Spleen (tissue), 7 donors: ENCODE results near the gene SLC25A20.

Source experiments
- POLR2A ChIP-seq, 3 donors: fragments of 450-650 bp; IDR thresholded peaks; one replicate each; pipeline ENCODE4 v1.5.1; 2017; ENCODE audit warnings: antibody characterized with exemption in 3 of 3, mild to moderate bottlenecking in 1 of 3
- POLR2AphosphoS5 ChIP-seq, 3 donors: sonication (generic); formaldehyde crosslinking; IDR thresholded peaks; one replicate each; pipeline ENCODE4 v1.5.1; 2017; ENCODE audit warnings: antibody characterized with exemption in 3 of 3
- TF ChIP-seq, protein P1 (sequence below), 11 experiments: fragments of 200-600 bp in 7 of 11; fragments of 450-650 bp in 4 of 11; sonication (generic) in 4 of 11; IDR thresholded peaks in 8 of 11; conservative IDR thresholded peaks in 3 of 11; 1 replicate in 7 of 11; 2 replicates in 4 of 11; pipeline versions ENCODE4 v1.4.0 to v1.8.0; 2016 to 2021; ENCODE audit warnings: antibody characterized with exemption in 11 of 11, inconsistent platforms in 4 of 11, mild to moderate bottlenecking in 1 of 11
- donor health status: DM: no; HTN: no; CAD: no; lungs with moderate emphysema.
- donor health status: DM: no; HTN: no; CAD: no.
- donor health status: DM: no; HTN: no; CAD: no.

DNA sequence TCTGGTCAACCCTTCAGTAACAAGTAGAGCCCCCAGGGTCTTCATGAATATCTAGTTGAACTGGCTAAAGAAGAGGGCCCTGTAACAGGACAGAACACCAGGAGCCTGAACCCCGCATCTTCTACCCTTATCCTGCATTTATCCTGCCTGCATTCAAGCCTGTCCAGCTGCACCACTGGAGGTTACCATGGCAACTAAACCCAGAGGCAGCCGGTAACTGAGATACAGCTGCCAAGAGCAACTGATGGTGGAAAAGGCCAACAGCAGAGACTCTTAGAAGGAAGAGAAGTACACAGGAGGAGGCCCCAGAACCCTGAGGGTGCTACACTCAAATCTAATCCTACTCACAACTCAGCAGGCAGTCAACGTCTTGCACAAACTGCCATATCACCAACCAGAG, 47.3 kb downstream of the SLC25A20 start:
- TF ChIP-seq, protein P1, sequence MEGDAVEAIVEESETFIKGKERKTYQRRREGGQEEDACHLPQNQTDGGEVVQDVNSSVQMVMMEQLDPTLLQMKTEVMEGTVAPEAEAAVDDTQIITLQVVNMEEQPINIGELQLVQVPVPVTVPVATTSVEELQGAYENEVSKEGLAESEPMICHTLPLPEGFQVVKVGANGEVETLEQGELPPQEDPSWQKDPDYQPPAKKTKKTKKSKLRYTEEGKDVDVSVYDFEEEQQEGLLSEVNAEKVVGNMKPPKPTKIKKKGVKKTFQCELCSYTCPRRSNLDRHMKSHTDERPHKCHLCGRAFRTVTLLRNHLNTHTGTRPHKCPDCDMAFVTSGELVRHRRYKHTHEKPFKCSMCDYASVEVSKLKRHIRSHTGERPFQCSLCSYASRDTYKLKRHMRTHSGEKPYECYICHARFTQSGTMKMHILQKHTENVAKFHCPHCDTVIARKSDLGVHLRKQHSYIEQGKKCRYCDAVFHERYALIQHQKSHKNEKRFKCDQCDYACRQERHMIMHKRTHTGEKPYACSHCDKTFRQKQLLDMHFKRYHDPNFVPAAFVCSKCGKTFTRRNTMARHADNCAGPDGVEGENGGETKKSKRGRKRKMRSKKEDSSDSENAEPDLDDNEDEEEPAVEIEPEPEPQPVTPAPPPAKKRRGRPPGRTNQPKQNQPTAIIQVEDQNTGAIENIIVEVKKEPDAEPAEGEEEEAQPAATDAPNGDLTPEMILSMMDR (IDR thresholded peaks at IDR 0.05 in 8 of 11, conservative IDR thresholded peaks at IDR 0.05 in 3 of 11), result no peak
- no peak for TF ChIP-seq POLR2AphosphoS5 (IDR thresholded peaks at IDR 0.05)
- no peak for TF ChIP-seq POLR2A (IDR thresholded peaks at IDR 0.05)
